ENCODE measurements around the gene DPYSL5. TPM values are rescaled to one million over a fixed set of nuclear protein-coding genes. Genes with fewer than 3 reads are reported as not detected.

DPYSL5 gene
- total RNA-seq, 5 donors from 2014 or later (not counting 1 experiment from before 2014, with no cell fraction given), result not detected

- H3K27ac ChIP-seq (ENCODE audit: low read length), result no peak overlapping the region
- H3K36me3 ChIP-seq (ENCODE audit: control insufficient read depth in 2 of 2, extremely low read depth in 1 of 2, insufficient read depth in 1 of 2, low read length in 1 of 2), result no peaks in the 10 kb centered on the region
- H3K27me3 ChIP-seq (replicated peaks in 1 of 2; ENCODE audit: control insufficient read depth in 2 of 2, extremely low read depth in 1 of 2, insufficient read depth in 2 of 2, low read length in 1 of 2), result peaks cover 0 to 36% of the 10 kb centered on the region in 2 experiments
- no peak for ATAC-seq (replicated peaks in 1 of 4)
- CTCF ChIA-PET, result no interaction called here
- H3K4me3 ChIP-seq (ENCODE audit: control insufficient read depth in 1 of 2, extremely low read depth in 1 of 2, low read length in 1 of 2), result no peak overlapping the region
- H3K4me1 ChIP-seq (ENCODE audit: control insufficient read depth in 1 of 2, extremely low read depth in 1 of 2, insufficient read depth in 2 of 2, low read length in 2 of 2), result peaks cover 0 to 3% of the 10 kb centered on the region in 2 experiments
- POLR2A ChIA-PET, result no interaction called here
- Mint-ChIP-seq H3K4me3 (no peak overlapping the region), H3K27ac (no peak overlapping the region), H3K9me3 (no peaks in the 10 kb centered on the region), H3K36me3 (no peaks in the 10 kb centered on the region), H3K4me1 (peaks cover 0 to 3% (median 0%) of the 10 kb centered on the region in 3 donors), H3K27me3 (peaks cover 14 to 36% of the 10 kb centered on the region in 2 donors)
- DNase-seq, result no peak
- no peaks in the 10 kb centered on the region for H3K9me3 ChIP-seq
- no CpG with 5 or more reads among the region's 5 CpGs for WGBS (ENCODE audit: insufficient coverage)
Observed at GRCh38 chr2:26818255-26818654, 29.7 kb upstream of the DPYSL5 start.

- H3K4me1 ChIP-seq (ENCODE audit: control insufficient read depth in 1 of 2, extremely low read depth in 1 of 2, insufficient read depth in 2 of 2, low read length in 2 of 2), result peaks cover 0 to 3% of the 10 kb centered on the region in 2 experiments
- Mint-ChIP-seq H3K36me3 (no peaks in the 10 kb centered on the region), H3K4me3 (no peak overlapping the region)
Observed at GRCh38 chr2:26818972-26819371, 29.0 kb upstream of the DPYSL5 start.

GRCh38 chr2:26820932-26821331 is 27.0 kb upstream of the DPYSL5 start:
- Histone ChIP-seq H3K4me3 (ENCODE audit: control insufficient read depth in 1 of 2, extremely low read depth in 1 of 2, low read length in 1 of 2) (no peak overlapping the region), H3K27ac (ENCODE audit: low read length) (no peak overlapping the region), H3K36me3 (ENCODE audit: control insufficient read depth in 2 of 2, extremely low read depth in 1 of 2, insufficient read depth in 1 of 2, low read length in 1 of 2) (no peaks in the 10 kb centered on the region), H3K9me3 (no peaks in the 10 kb centered on the region), H3K27me3 (replicated peaks in 1 of 2; ENCODE audit: control insufficient read depth in 2 of 2, extremely low read depth in 1 of 2, insufficient read depth in 2 of 2, low read length in 1 of 2) (peaks cover 0 to 24% of the 10 kb centered on the region in 2 experiments), H3K4me1 (ENCODE audit: control insufficient read depth in 1 of 2, extremely low read depth in 1 of 2, insufficient read depth in 2 of 2, low read length in 2 of 2) (no peaks in the 10 kb centered on the region)
- ChIA-PET POLR2A (no interaction called here), CTCF (no interaction called here)
- Mint-ChIP-seq H3K4me1 (no peaks in the 10 kb centered on the region), H3K9me3 (no peaks in the 10 kb centered on the region), H3K27me3 (peaks cover 10 to 24% of the 10 kb centered on the region in 2 donors), H3K36me3 (no peaks in the 10 kb centered on the region), H3K4me3 (no peak overlapping the region), H3K27ac (no peak overlapping the region)
- no peak for ATAC-seq (replicated peaks in 1 of 4)
- WGBS (ENCODE audit: insufficient coverage), result 75% methylated on average over 2 of the region's 7 CpGs
- DNase-seq, result no peak

More at GRCh38 chr2:26818972-26819371, 29.0 kb upstream of the DPYSL5 start:
- WGBS (ENCODE audit: insufficient coverage), result 73% methylated on average over 5 of the region's 6 CpGs
- H3K27me3 ChIP-seq (replicated peaks in 1 of 2; ENCODE audit: control insufficient read depth in 2 of 2, extremely low read depth in 1 of 2, insufficient read depth in 2 of 2, low read length in 1 of 2), result peaks cover 0 to 32% of the 10 kb centered on the region in 2 experiments
- no peak overlapping the region for H3K27ac ChIP-seq (ENCODE audit: low read length)
- Mint-ChIP-seq H3K4me1 (peaks cover 0 to 3% (median 0%) of the 10 kb centered on the region in 3 donors), H3K9me3 (no peaks in the 10 kb centered on the region), H3K27ac (no peak overlapping the region), H3K27me3 (peaks cover 14 to 30% of the 10 kb centered on the region in 2 donors)
- no peaks in the 10 kb centered on the region for H3K36me3 ChIP-seq (ENCODE audit: control insufficient read depth in 2 of 2, extremely low read depth in 1 of 2, insufficient read depth in 1 of 2, low read length in 1 of 2)
- H3K4me3 ChIP-seq (ENCODE audit: control insufficient read depth in 1 of 2, extremely low read depth in 1 of 2, low read length in 1 of 2), result no peak overlapping the region
- DNase-seq, result no peak
- POLR2A ChIA-PET, result no interaction called here
- CTCF ChIA-PET, result no interaction called here
- no peaks in the 10 kb centered on the region for H3K9me3 ChIP-seq
- ATAC-seq (replicated peaks in 1 of 4), result no peak

GRCh38 chr2:26822877-26823276 is 25.1 kb upstream of the DPYSL5 start:
- Histone ChIP-seq H3K36me3 (ENCODE audit: control insufficient read depth in 2 of 2, extremely low read depth in 1 of 2, insufficient read depth in 1 of 2, low read length in 1 of 2) (no peaks in the 10 kb centered on the region), H3K4me1 (ENCODE audit: control insufficient read depth in 1 of 2, extremely low read depth in 1 of 2, insufficient read depth in 2 of 2, low read length in 2 of 2) (no peaks in the 10 kb centered on the region), H3K27ac (ENCODE audit: low read length) (no peak overlapping the region), H3K9me3 (no peaks in the 10 kb centered on the region), H3K27me3 (replicated peaks in 1 of 2; ENCODE audit: control insufficient read depth in 2 of 2, extremely low read depth in 1 of 2, insufficient read depth in 2 of 2, low read length in 1 of 2) (peaks cover 0 to 16% of the 10 kb centered on the region in 2 experiments), H3K4me3 (ENCODE audit: control insufficient read depth in 1 of 2, extremely low read depth in 1 of 2, low read length in 1 of 2) (no peak overlapping the region)
- POLR2A ChIA-PET, result no interaction called here
- 76% methylated on average over 3 of the region's 6 CpGs for WGBS (ENCODE audit: insufficient coverage)
- no peak for ATAC-seq (replicated peaks in 1 of 4)
- DNase-seq, result no peak
- no peak overlapping the region for H3K27ac Mint-ChIP-seq
- H3K36me3 Mint-ChIP-seq, result no peaks in the 10 kb centered on the region
- H3K9me3 Mint-ChIP-seq, result no peaks in the 10 kb centered on the region
- H3K27me3 Mint-ChIP-seq, result peaks cover 4 to 14% of the 10 kb centered on the region in 2 donors
- no peak overlapping the region for H3K4me3 Mint-ChIP-seq
- H3K4me1 Mint-ChIP-seq, result no peaks in the 10 kb centered on the region
- CTCF ChIA-PET, result no interaction called here

GRCh38 chr2:26838121-26838906 is 9.6 kb upstream of the DPYSL5 start:
- ATAC-seq (replicated peaks in 1 of 4) (no peak), DNase-seq (peak in 1 of 35 experiments; percentile 12)
- H3K36me3 ChIP-seq (ENCODE audit: control insufficient read depth in 2 of 2, extremely low read depth in 1 of 2, insufficient read depth in 1 of 2, low read length in 1 of 2), result no peaks in the 10 kb centered on the region
- H3K27ac Mint-ChIP-seq, result peak overlapping the region in 1 of 2 donors; percentile 34
- POLR2A ChIA-PET, result no interaction called here
- 50% methylated on average over 3 of the region's 6 CpGs for WGBS (ENCODE audit: insufficient coverage)
- no peak overlapping the region for H3K4me3 Mint-ChIP-seq
- no peak overlapping the region for H3K27ac ChIP-seq (ENCODE audit: low read length)
- CTCF ChIA-PET, result no interaction called here
- no peaks in the 10 kb centered on the region for H3K9me3 ChIP-seq
- H3K4me1 ChIP-seq (ENCODE audit: control insufficient read depth in 1 of 2, extremely low read depth in 1 of 2, insufficient read depth in 2 of 2, low read length in 2 of 2), result no peaks in the 10 kb centered on the region
- peaks cover 37 to 55% of the 10 kb centered on the region in 2 donors for H3K27me3 Mint-ChIP-seq
- H3K4me1 Mint-ChIP-seq, result no peaks in the 10 kb centered on the region
- no peaks in the 10 kb centered on the region for H3K9me3 Mint-ChIP-seq
- no peak overlapping the region for H3K4me3 ChIP-seq (ENCODE audit: control insufficient read depth in 1 of 2, extremely low read depth in 1 of 2, low read length in 1 of 2)
- H3K36me3 Mint-ChIP-seq, result no peaks in the 10 kb centered on the region
- peaks cover 6 to 24% of the 10 kb centered on the region in 2 experiments for H3K27me3 ChIP-seq (replicated peaks in 1 of 2; ENCODE audit: control insufficient read depth in 2 of 2, extremely low read depth in 1 of 2, insufficient read depth in 2 of 2, low read length in 1 of 2)

GRCh38 chr2:26840937-26841610 is 6.9 kb upstream of the DPYSL5 start:
- Mint-ChIP-seq H3K36me3 (no peaks in the 10 kb centered on the region), H3K27ac (no peak overlapping the region), H3K27me3 (peaks cover 23 to 61% of the 10 kb centered on the region in 2 donors), H3K4me1 (peaks cover 0 to 2% (median under 1%) of the 10 kb centered on the region in 3 donors), H3K4me3 (no peak overlapping the region), H3K9me3 (no peaks in the 10 kb centered on the region)
- H3K4me1 ChIP-seq (ENCODE audit: control insufficient read depth in 1 of 2, extremely low read depth in 1 of 2, insufficient read depth in 2 of 2, low read length in 2 of 2), result no peaks in the 10 kb centered on the region
- peaks cover 12 to 40% of the 10 kb centered on the region in 2 experiments for H3K27me3 ChIP-seq (replicated peaks in 1 of 2; ENCODE audit: control insufficient read depth in 2 of 2, extremely low read depth in 1 of 2, insufficient read depth in 2 of 2, low read length in 1 of 2)
- ChIA-PET POLR2A (interaction anchor here in 1 of 2 donors (0.7 kb wide), 1 partner anchor 70 kb away, joined by 6 read pairs; no protein-coding TSS in a partner anchor), CTCF (interaction anchor here (0.6 to 0.7 kb wide), 2 partner anchors 64 to 73 kb away, joined by 4 to 8 read pairs; no protein-coding TSS in a partner anchor)
- H3K4me3 ChIP-seq (ENCODE audit: control insufficient read depth in 1 of 2, extremely low read depth in 1 of 2, low read length in 1 of 2), result no peak overlapping the region
- DNase-seq, result peak in 1 of 35 experiments; percentile 7
- 77% methylated on average over 3 of the region's 4 CpGs for WGBS (ENCODE audit: insufficient coverage)
- H3K27ac ChIP-seq (ENCODE audit: low read length), result no peak overlapping the region
- no peaks in the 10 kb centered on the region for H3K36me3 ChIP-seq (ENCODE audit: control insufficient read depth in 2 of 2, extremely low read depth in 1 of 2, insufficient read depth in 1 of 2, low read length in 1 of 2)
- H3K9me3 ChIP-seq, result no peaks in the 10 kb centered on the region
- ATAC-seq (replicated peaks in 1 of 4), result no peak

Data from T-cell (primary cell).